HepG2 (cell line): Measurements from ENCODE around the gene RABIF. TPM values are rescaled to one million over a fixed set of nuclear protein-coding genes. Genes with fewer than 3 reads are reported as not detected.

Experiments used
- BORCS8-MEF2B ChIP-seq: sonication (generic); formaldehyde crosslinking; IDR thresholded peaks from 2 replicates; pipeline ENCODE4 v1.8.0; 2022; ENCODE audit warnings: mild to moderate bottlenecking, missing genetic modification reagents
- E2F5 ChIP-seq: sonication (generic); formaldehyde crosslinking; conservative IDR thresholded peaks from 2 replicates; pipeline ENCODE4 v1.4.0; 2020; ENCODE audit warnings: missing genetic modification reagents
- ERF ChIP-seq: IDR thresholded peaks from 2 replicates; pipeline ENCODE4 v1.6.1; 2018; ENCODE audit warnings: missing biosample characterization, missing genetic modification reagents
- KAT7 ChIP-seq: IDR thresholded peaks from 2 replicates; pipeline ENCODE4 v1.6.1; 2018; ENCODE audit warnings: borderline replicate concordance, missing compliant biosample characterization
- KDM2A ChIP-seq: sonication (generic); formaldehyde crosslinking; IDR thresholded peaks from 2 replicates; pipeline ENCODE4 v1.4.0; 2020; ENCODE audit warnings: low read depth, missing genetic modification reagents, borderline replicate concordance
- MXI1 ChIP-seq: IDR thresholded peaks from 3 replicates; pipeline ENCODE4 v1.6.1; 2012; ENCODE audit warnings: low read depth, low read length, inconsistent platforms, borderline replicate concordance
- POGZ ChIP-seq: sonication (generic); formaldehyde crosslinking; IDR thresholded peaks from 2 replicates; pipeline ENCODE4 v1.4.0; 2020; ENCODE audit warnings: mild to moderate bottlenecking, missing genetic modification reagents
- PRDM15 ChIP-seq: sonication (generic); formaldehyde crosslinking; IDR thresholded peaks from 2 replicates; pipeline ENCODE4 v1.4.0; 2020; ENCODE audit warnings: missing genetic modification reagents
- SRY ChIP-seq: sonication (generic); formaldehyde crosslinking; IDR thresholded peaks from 2 replicates; pipeline ENCODE4 v1.8.0; 2022; ENCODE audit warnings: mild to moderate bottlenecking, missing genetic modification reagents
- THAP11 ChIP-seq: IDR thresholded peaks from 2 replicates; pipeline ENCODE4 v1.6.1; 2016; ENCODE audit warnings: missing biosample characterization, missing genetic modification reagents
- XRCC5 ChIP-seq: fragments of 200-400 bp; formaldehyde crosslinking; optimal IDR thresholded peaks from 2 replicates; pipeline ENCODE3; 2017; ENCODE audit warnings: mild to moderate bottlenecking, low read length
- ZHX2 ChIP-seq, 2 experiments: sonication (generic) in 1 of 2; formaldehyde crosslinking in 1 of 2; IDR thresholded peaks; 2 replicates each; pipeline versions ENCODE4 v1.6.1 to v1.9.0; 2014 to 2022; ENCODE audit warnings: antibody characterized with exemption in 1 of 2, borderline replicate concordance in 1 of 2, inconsistent platforms in 1 of 2, low read depth in 1 of 2, missing genetic modification reagents in 1 of 2
- ZNF333 ChIP-seq: sonication (generic); formaldehyde crosslinking; IDR thresholded peaks from 2 replicates; pipeline ENCODE4 v1.4.0; 2020; ENCODE audit warnings: mild to moderate bottlenecking, missing genetic modification reagents, borderline replicate concordance
- ZNF451 ChIP-seq: sonication (generic); formaldehyde crosslinking; IDR thresholded peaks from 2 replicates; pipeline ENCODE4 v1.5.0; 2020; ENCODE audit warnings: mild to moderate bottlenecking, missing genetic modification reagents
- ZNF547 ChIP-seq: sonication (generic); formaldehyde crosslinking; IDR thresholded peaks from 2 replicates; pipeline ENCODE4 v1.5.1; 2020; ENCODE audit warnings: mild to moderate bottlenecking, missing genetic modification reagents
- polyA plus RNA-seq, 8 experiments: library from polyadenylated mRNA; depleted of rRNA in 3 of 8; stranded (reverse) in 7 of 8; unstranded in 1 of 8; fragments of >200 nt; fragmentation: Illumina TruSeq in 4 of 8; extraction: Trizol in 4 of 8; gene quantifications; 2 replicates each; pipeline versions ENCODE4 v1.2.1 to v1.2.3, GENCODE V29; 2011 to 2016; ENCODE audit warnings: low read depth in 4 of 8, missing spikeins in 1 of 8, mixed read lengths in 1 of 8; ENCODE audit not compliant: insufficient read depth in 1 of 8
- total RNA-seq, 5 experiments: library from RNA; depleted of rRNA; stranded (reverse); fragments of >200 nt; fragmentation: Illumina TruSeq; extraction: Trizol; gene quantifications; 2 replicates each; pipeline ENCODE4 v1.2.3, GENCODE V29; 2016; ENCODE audit warnings: low read depth in 1 of 5

RABIF gene
- total and polyA plus RNA-seq, 2 of the 13 experiments (the other 11 are each of a cell fraction or from before 2014, with no cell fraction given), result 7.6 to 8.3 TPM

GRCh38 chr1:202861420-202862132 is 27.4 kb downstream of the RABIF start (continued):
- peak; percentile 49 for TF ChIP-seq XRCC5
- 0 out of 2 replicates have a peak, but pooled peaks have one; percentile 24 for TF ChIP-seq ZNF451 (CRISPR knock-in tag)
- peak; percentile 21; the same call in 1 of the 2 replicates for TF ChIP-seq ZNF333 (CRISPR knock-in tag)
- peak; percentile 43; the same call in 1 of the 3 replicates for TF ChIP-seq MXI1
- TF ChIP-seq KDM2A (CRISPR knock-in tag), result peak; percentile 8; the same call in 1 of the 2 replicates
- TF ChIP-seq KAT7 (CRISPR knock-in tag), result 0 out of 2 replicates have a peak, but pooled peaks have one; percentile 17
- TF ChIP-seq THAP11 (CRISPR knock-in tag), result 0 out of 2 replicates have a peak, but pooled peaks have one; percentile 17
- TF ChIP-seq ZHX2 (IDR thresholded peaks at IDR 0.05; ENCODE audit: low read depth), result 0 out of 2 replicates have a peak, but pooled peaks have one; percentile 24
- TF ChIP-seq ZHX2 (CRISPR knock-in tag; IDR thresholded peaks at IDR 0.05; ENCODE audit: borderline replicate concordance), result no peak
- TF ChIP-seq POGZ, result peak; percentile 74
- TF ChIP-seq ERF (CRISPR knock-in tag), result no peak
- no peak for TF ChIP-seq BORCS8-MEF2B (CRISPR knock-in tag)
- TF ChIP-seq ZNF547, result 0 out of 2 replicates have a peak, but pooled peaks have one; percentile 2
- no peak; the same call in 1 of the 2 replicates for TF ChIP-seq PRDM15 (CRISPR knock-in tag)
- TF ChIP-seq SRY, result no peak
- TF ChIP-seq E2F5 (CRISPR knock-in tag), result peak; percentile 33; the same call in 1 of the 2 replicates
